Measurements from ENCODE around the gene TTLL11.

- TF ChIP-seq CTCF (IDR thresholded peaks at IDR 0.05), result no peak
- TF ChIP-seq POLR2A (IDR thresholded peaks at IDR 0.05; ENCODE audit: low read depth), result no peak
- no peak for TF ChIP-seq POLR2AphosphoS5 (IDR thresholded peaks at IDR 0.05)
- TF ChIP-seq EP300 (IDR thresholded peaks at IDR 0.05), result no peak
Observed at GRCh38 chr9:122029898-122030297, 63.2 kb downstream of the TTLL11 start.

Measured in esophagus muscularis mucosa (tissue), 4 donors.